Activated T-cell treated with anti-CD3 and anti-CD28 coated beads for 48 hours (primary cell): ENCODE measurements around the gene HHATL.

Experiments used
- DNase-seq: peaks from one replicate; pipeline ENCODE4 v3.0.0-alpha.2; 2020; ENCODE audit warnings: low read depth

The HHATL gene

GRCh38 chr3:42664438-42664803 lies 38.2 kb downstream of the HHATL start:
- no peak for DNase-seq

GRCh38 chr3:42663581-42664437 lies 38.8 kb downstream of the HHATL start:
- DNase-seq: no peak

GRCh38 chr3:42662813-42663535 lies 39.6 kb downstream of the HHATL start:
- DNase-seq: no peak

- no peak for DNase-seq
These were observed 40.4 kb downstream of the HHATL start for GRCh38 chr3:42662037-42662812.

- DNase-seq: no peak
These were observed 41.0 kb downstream of the HHATL start for GRCh38 chr3:42661593-42662022.

GRCh38 chr3:42660898-42661297 lies 41.7 kb downstream of the HHATL start:
- DNase-seq: no peak

- DNase-seq: no peak
These were observed 42.4 kb downstream of the HHATL start for GRCh38 chr3:42660131-42660715.

- DNase-seq: no peak
These were observed 43.0 kb downstream of the HHATL start for GRCh38 chr3:42659451-42660130.

GRCh38 chr3:42658771-42659390 lies 43.7 kb downstream of the HHATL start:
- DNase-seq: no peak

- no peak for DNase-seq
These were observed 44.4 kb downstream of the HHATL start for GRCh38 chr3:42658091-42658770.

- DNase-seq: no peak
These were observed 44.9 kb downstream of the HHATL start for GRCh38 chr3:42657675-42658074.

GRCh38 chr3:42656680-42657610 lies 45.7 kb downstream of the HHATL start:
- DNase-seq: no peak

- no peak for DNase-seq
These were observed 46.5 kb downstream of the HHATL start for GRCh38 chr3:42655980-42656679.

GRCh38 chr3:42655331-42655888 lies 47.2 kb downstream of the HHATL start:
- DNase-seq: no peak

- DNase-seq: no peak
These were observed 48.0 kb downstream of the HHATL start for GRCh38 chr3:42654331-42655201.

GRCh38 chr3:42653560-42654330 lies 48.9 kb downstream of the HHATL start, which contains the start of gene ZBTB47:
TSS of gene ZBTB47 (plus strand) at chr3:42653697. CDS start at chr3:42658356, 4,659 bp downstream.
- DNase-seq: no peak

GRCh38 chr3:42653303-42653559 lies 49.4 kb downstream of the HHATL start:
- DNase-seq: no peak
